ENCODE data around the gene NLGN1. TPM values are rescaled to one million over a fixed set of nuclear protein-coding genes. Genes with fewer than 3 reads are reported as not detected.

NLGN1 gene
- total and polyA plus RNA-seq, 2 of the 8 experiments (the other 6 are each of a cell fraction or from before 2014, with no cell fraction given) = 7.8 to 14.8 TPM

- CTCF ChIA-PET (ENCODE audit: partially characterized antibody) = interaction anchor here (0.8 kb wide), 1 partner anchor 266 kb away, joined by 3 read pairs; no protein-coding TSS in a partner anchor
- 89% methylated on average over 5 of the region's 5 CpGs; no CpG with 5 or more reads in 1 of the 2 experiments for WGBS, 2 experiments (ENCODE audit: extremely low coverage in 1 of 2, insufficient coverage in 1 of 2, insufficient read length in 1 of 2, insufficient replicate concordance in 2 of 2, low coverage in 1 of 2, low lambda C conversion rate in 2 of 2, missing lambda C conversion rate in 1 of 2)
These were observed 702.2 kb downstream of the NLGN1 start for GRCh38 chr3:174099724-174100123.

More at GRCh38 chr3:174099724-174100123, 702.2 kb downstream of the NLGN1 start:
- Histone ChIP-seq H3K4me2 (ENCODE audit: insufficient read depth in 1 of 2, low read depth in 2 of 2, low read length in 2 of 2) (no peak overlapping the region), H4K8ac (ENCODE audit: extremely low read depth, insufficient read depth, low read length) (no peak overlapping the region), H4K20me1 (replicated peaks in 1 of 2; ENCODE audit: control insufficient read depth in 1 of 2, insufficient read depth in 2 of 2, low read length in 2 of 2) (no peaks in the 10 kb centered on the region), H3K27me3 (replicated peaks in 1 of 4; ENCODE audit: control insufficient read depth in 3 of 4, extremely low read depth in 1 of 4, insufficient read depth in 3 of 4, low read length in 3 of 4) (no peaks in the 10 kb centered on the region), H2BK20ac (ENCODE audit: low read length) (no peak overlapping the region), H2BK15ac (ENCODE audit: low read length) (no peak overlapping the region), H3K4me1 (replicated peaks in 1 of 4; ENCODE audit: control insufficient read depth in 3 of 4, insufficient read depth in 4 of 4, low read length in 3 of 4) (peaks cover 0 to 11% (median 4%) of the 10 kb centered on the region in 4 experiments; a peak in 2 of 7 replicates), H3K9me3 (ENCODE audit: insufficient read depth in 2 of 2, low read depth in 1 of 2, low read length in 1 of 2) (no peaks in the 10 kb centered on the region), H3K14ac (ENCODE audit: insufficient read length) (no peak overlapping the region), H3K9ac (replicated peaks in 1 of 4; ENCODE audit: extremely low read depth in 1 of 4, low read depth in 3 of 4, low read length in 3 of 4) (no peak overlapping the region), H2BK120ac (replicated peaks; ENCODE audit: low read depth, low read length) (peak overlapping the region; percentile 60), H3K23ac (ENCODE audit: insufficient read length) (no peak overlapping the region), H3K56ac (replicated peaks; ENCODE audit: insufficient read length, low read depth, low read length) (peak overlapping the region; percentile 26), H2AFZ (ENCODE audit: low read length) (no peak overlapping the region), H3K23me2 (ENCODE audit: low read depth, low read length) (no peaks in the 10 kb centered on the region; the same call in 1 of the 2 replicates), H4K5ac (ENCODE audit: insufficient read length, low read depth, low read length) (no peak overlapping the region), H3K79me1 (ENCODE audit: low read depth, low read length) (no peaks in the 10 kb centered on the region), H2BK5ac (ENCODE audit: low read depth, low read length) (no peak overlapping the region), H4K91ac (replicated peaks; ENCODE audit: insufficient read length, low read length) (no peak overlapping the region), H3K36me3 (ENCODE audit: control insufficient read depth in 2 of 4, insufficient read depth in 4 of 4, low read length in 3 of 4) (no peaks in the 10 kb centered on the region), H3K4ac (replicated peaks; ENCODE audit: insufficient read length, low read depth, low read length) (no peak overlapping the region), H2BK12ac (ENCODE audit: low read depth, low read length) (no peak overlapping the region), H2AK5ac (ENCODE audit: low read depth, low read length) (no peak overlapping the region), H3K18ac (ENCODE audit: extremely low read depth, low read length) (no peak overlapping the region), H3K4me3 (ENCODE audit: extremely low read depth in 1 of 4, insufficient read depth in 2 of 4, low read depth in 3 of 4, low read length in 4 of 4) (no peak overlapping the region), H3K27ac (ENCODE audit: low read depth, low read length) (no peak overlapping the region), H3K79me2 (ENCODE audit: control insufficient read depth in 1 of 2, insufficient read depth in 2 of 2, low read length in 2 of 2) (no peaks in the 10 kb centered on the region)
- TF ChIP-seq TBP (IDR thresholded peaks at IDR 0.05; ENCODE audit: low read depth, low read length) = no peak
- TF ChIP-seq BACH1 (IDR thresholded peaks at IDR 0.05; ENCODE audit: low read length) = 0 out of 2 replicates have a peak, but pooled peaks have one; percentile 39
- TF ChIP-seq MAFK (IDR thresholded peaks at IDR 0.05; ENCODE audit: low read depth, low read length) = peak; percentile 99
- POLR2A ChIA-PET (ENCODE audit: partially characterized antibody) = no interaction called here
- DNase-seq (ENCODE audit: low read depth in 1 of 2, low spot score in 2 of 2) (no peak), FAIRE-seq (no peak)
